Astrocyte (in vitro differentiated cells and primary cell): ENCODE measurements around the gene CFAP157.

Experiments used
- EZH2 ChIP-seq: IDR thresholded peaks from 2 replicates; pipeline ENCODE4 v1.6.1; 2012; ENCODE audit warnings: mild to moderate bottlenecking, low read length, inconsistent platforms; ENCODE audit not compliant: insufficient read depth
- TF ChIP-seq, protein P1 (sequence below): IDR thresholded peaks from 2 replicates; pipeline ENCODE4 v1.5.1; 2011; ENCODE audit warnings: low read depth, mild to moderate bottlenecking, inconsistent platforms, low read length, moderate library complexity; ENCODE audit not compliant: insufficient read depth

DNA sequence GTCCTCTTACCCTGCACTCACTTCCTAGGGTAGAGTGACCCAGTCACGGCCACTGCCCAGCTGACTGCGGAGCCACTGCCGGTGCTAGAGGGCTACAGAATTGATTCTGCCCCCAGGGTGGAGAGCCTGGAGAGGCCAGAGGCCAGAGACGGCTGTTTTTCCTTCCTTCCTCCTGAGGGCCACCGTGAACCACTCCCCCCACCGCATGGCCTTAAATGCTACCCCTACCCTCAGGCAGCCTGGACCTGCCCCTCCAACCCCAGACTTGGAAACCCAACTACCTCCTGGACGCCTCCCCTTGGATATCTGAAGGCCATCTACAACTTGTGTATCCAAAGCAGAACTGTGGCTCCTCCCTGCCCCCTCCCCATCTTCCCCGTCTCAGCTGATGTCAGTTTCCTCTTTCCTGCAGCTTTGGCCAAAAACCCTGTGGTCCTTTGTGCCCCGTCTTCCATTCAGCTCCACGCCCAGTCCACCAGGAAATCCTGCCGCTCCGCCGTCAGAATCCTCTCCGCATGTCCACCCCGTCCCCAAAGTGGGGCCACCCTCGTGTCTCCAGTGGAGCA lies 55.4 kb downstream of the CFAP157 start:
- TF ChIP-seq EZH2, result no peak
- TF ChIP-seq, protein P1, sequence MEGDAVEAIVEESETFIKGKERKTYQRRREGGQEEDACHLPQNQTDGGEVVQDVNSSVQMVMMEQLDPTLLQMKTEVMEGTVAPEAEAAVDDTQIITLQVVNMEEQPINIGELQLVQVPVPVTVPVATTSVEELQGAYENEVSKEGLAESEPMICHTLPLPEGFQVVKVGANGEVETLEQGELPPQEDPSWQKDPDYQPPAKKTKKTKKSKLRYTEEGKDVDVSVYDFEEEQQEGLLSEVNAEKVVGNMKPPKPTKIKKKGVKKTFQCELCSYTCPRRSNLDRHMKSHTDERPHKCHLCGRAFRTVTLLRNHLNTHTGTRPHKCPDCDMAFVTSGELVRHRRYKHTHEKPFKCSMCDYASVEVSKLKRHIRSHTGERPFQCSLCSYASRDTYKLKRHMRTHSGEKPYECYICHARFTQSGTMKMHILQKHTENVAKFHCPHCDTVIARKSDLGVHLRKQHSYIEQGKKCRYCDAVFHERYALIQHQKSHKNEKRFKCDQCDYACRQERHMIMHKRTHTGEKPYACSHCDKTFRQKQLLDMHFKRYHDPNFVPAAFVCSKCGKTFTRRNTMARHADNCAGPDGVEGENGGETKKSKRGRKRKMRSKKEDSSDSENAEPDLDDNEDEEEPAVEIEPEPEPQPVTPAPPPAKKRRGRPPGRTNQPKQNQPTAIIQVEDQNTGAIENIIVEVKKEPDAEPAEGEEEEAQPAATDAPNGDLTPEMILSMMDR, result no peak
